ENCODE results near the gene PRKG1.

Gene PRKG1

GRCh38 chr10:51876503-51876902 is 802.2 kb downstream of the PRKG1 start:
- Histone ChIP-seq H3K36me3 (ENCODE audit: insufficient read depth, low read length) (no peaks in the 10 kb centered on the region), H3K4me3 (ENCODE audit: low read length) (no peak overlapping the region)

DNA sequence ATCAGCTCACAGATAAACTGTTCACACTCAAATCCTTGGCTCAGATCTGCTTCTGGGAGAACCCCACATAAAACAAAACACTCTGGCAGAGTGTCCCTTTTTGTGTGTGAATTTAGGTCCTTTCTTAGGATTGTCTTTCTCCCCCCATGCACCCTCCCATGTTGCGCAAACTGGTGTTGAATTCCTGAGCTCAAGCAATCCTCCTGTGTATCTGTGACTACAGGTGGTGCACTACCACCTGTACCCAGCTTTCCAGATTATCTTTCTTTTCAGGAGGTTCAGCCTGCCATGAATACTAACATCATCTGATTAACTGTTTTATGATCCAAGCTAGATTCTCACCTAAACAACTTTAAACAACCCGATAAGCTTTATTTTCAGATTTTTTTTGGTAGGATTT is 802.7 kb downstream of the PRKG1 start:
- no peaks in the 10 kb centered on the region for H3K36me3 ChIP-seq (ENCODE audit: insufficient read depth, low read length)
- H3K4me3 ChIP-seq (ENCODE audit: low read length): no peak overlapping the region
- no peaks in the 10 kb centered on the region for H3K9me3 ChIP-seq (replicated peaks; ENCODE audit: low read length)
- peaks cover 8% of the 10 kb centered on the region for H3K4me1 ChIP-seq (ENCODE audit: control insufficient read depth, insufficient read depth, low read length)
- H3K9ac ChIP-seq (ENCODE audit: low read depth, low read length): no peak overlapping the region
- H3K4me2 ChIP-seq (ENCODE audit: low read length): no peak overlapping the region
- H3K27me3 ChIP-seq (ENCODE audit: control insufficient read depth, insufficient read depth, low read length): no peaks in the 10 kb centered on the region

More at GRCh38 chr10:51876503-51876902, 802.2 kb downstream of the PRKG1 start:
- H3K9me3 ChIP-seq (replicated peaks; ENCODE audit: low read length): no peaks in the 10 kb centered on the region
- no peaks in the 10 kb centered on the region for H3K27me3 ChIP-seq (ENCODE audit: control insufficient read depth, insufficient read depth, low read length)
- H3K4me2 ChIP-seq (ENCODE audit: low read length): no peak overlapping the region
- H3K4me1 ChIP-seq (ENCODE audit: control insufficient read depth, insufficient read depth, low read length): peaks cover 8% of the 10 kb centered on the region
- H3K9ac ChIP-seq (ENCODE audit: low read depth, low read length): no peak overlapping the region

- Histone ChIP-seq H3K9ac (ENCODE audit: low read depth, low read length) (no peak overlapping the region), H3K4me2 (ENCODE audit: low read length) (no peak overlapping the region), H3K27me3 (ENCODE audit: control insufficient read depth, insufficient read depth, low read length) (no peaks in the 10 kb centered on the region), H3K9me3 (replicated peaks; ENCODE audit: low read length) (no peaks in the 10 kb centered on the region), H3K36me3 (ENCODE audit: insufficient read depth, low read length) (no peaks in the 10 kb centered on the region), H3K4me1 (ENCODE audit: control insufficient read depth, insufficient read depth, low read length) (peaks cover 8% of the 10 kb centered on the region), H3K4me3 (ENCODE audit: low read length) (no peak overlapping the region)
Measured at GRCh38 chr10:51877636-51878035, 803.3 kb downstream of the PRKG1 start.

GRCh38 chr10:51878695-51879094 is 804.4 kb downstream of the PRKG1 start:
- Histone ChIP-seq H3K27me3 (ENCODE audit: control insufficient read depth, insufficient read depth, low read length) (no peaks in the 10 kb centered on the region), H3K9me3 (replicated peaks; ENCODE audit: low read length) (no peaks in the 10 kb centered on the region), H3K4me1 (ENCODE audit: control insufficient read depth, insufficient read depth, low read length) (peaks cover 8% of the 10 kb centered on the region), H3K9ac (ENCODE audit: low read depth, low read length) (no peak overlapping the region), H3K4me2 (ENCODE audit: low read length) (peak overlapping the region; percentile 23), H3K36me3 (ENCODE audit: insufficient read depth, low read length) (no peaks in the 10 kb centered on the region), H3K4me3 (ENCODE audit: low read length) (no peak overlapping the region)

DNA sequence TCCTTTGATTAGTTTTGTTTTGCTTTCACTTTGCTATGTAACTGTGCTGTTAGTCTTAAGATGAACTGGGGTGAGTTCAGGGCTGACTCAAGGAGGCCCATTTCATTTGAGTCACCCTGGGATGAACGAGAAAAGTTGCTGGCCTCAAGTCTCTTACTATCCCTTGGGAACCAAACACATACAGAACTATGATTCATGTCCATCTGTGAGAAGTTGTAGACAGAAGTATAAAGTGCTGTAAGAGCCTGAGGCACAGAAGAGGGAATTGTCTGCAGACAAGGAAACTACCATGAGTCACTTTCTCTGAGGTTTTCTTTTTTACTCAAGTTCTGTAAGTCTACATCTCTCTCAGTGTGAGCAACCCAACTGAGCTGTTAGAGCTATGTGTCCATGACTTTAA is 805.0 kb downstream of the PRKG1 start:
- H3K27me3 ChIP-seq (ENCODE audit: control insufficient read depth, insufficient read depth, low read length): no peaks in the 10 kb centered on the region
- H3K9ac ChIP-seq (ENCODE audit: low read depth, low read length): no peak overlapping the region
- H3K9me3 ChIP-seq (replicated peaks; ENCODE audit: low read length): no peaks in the 10 kb centered on the region
- peak overlapping the region; percentile 23 for H3K4me2 ChIP-seq (ENCODE audit: low read length)
- H3K4me1 ChIP-seq (ENCODE audit: control insufficient read depth, insufficient read depth, low read length): peaks cover 8% of the 10 kb centered on the region
- H3K36me3 ChIP-seq (ENCODE audit: insufficient read depth, low read length): no peaks in the 10 kb centered on the region
- H3K4me3 ChIP-seq (ENCODE audit: low read length): no peak overlapping the region

DNA sequence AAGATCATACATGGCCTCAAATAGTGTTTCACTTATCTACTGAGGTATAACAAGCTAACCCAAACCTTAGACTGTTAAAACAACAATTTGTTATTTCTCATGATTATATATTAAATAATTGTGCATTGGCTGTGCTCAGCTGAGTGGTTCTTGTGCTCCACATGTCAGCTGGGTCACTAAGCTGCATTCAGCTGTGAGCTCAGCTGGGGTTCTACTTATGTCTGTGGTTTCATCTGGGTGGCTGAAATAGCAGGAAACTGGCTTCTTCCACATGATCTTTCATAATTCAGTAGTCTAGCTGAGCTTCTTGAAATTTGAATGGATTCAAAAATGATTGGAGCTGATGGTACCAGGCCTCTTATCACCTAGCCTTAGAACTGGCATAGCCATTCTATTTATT is 806.9 kb downstream of the PRKG1 start:
- Histone ChIP-seq H3K27me3 (ENCODE audit: control insufficient read depth, insufficient read depth, low read length) (no peaks in the 10 kb centered on the region), H3K4me3 (ENCODE audit: low read length) (no peak overlapping the region), H3K9me3 (replicated peaks; ENCODE audit: low read length) (no peaks in the 10 kb centered on the region), H3K36me3 (ENCODE audit: insufficient read depth, low read length) (no peaks in the 10 kb centered on the region), H3K4me1 (ENCODE audit: control insufficient read depth, insufficient read depth, low read length) (peaks cover 8% of the 10 kb centered on the region), H3K4me2 (ENCODE audit: low read length) (no peak overlapping the region), H3K9ac (ENCODE audit: low read depth, low read length) (no peak overlapping the region)

GRCh38 chr10:51886438-51887068 is 812.3 kb downstream of the PRKG1 start:
- Histone ChIP-seq H3K27me3 (ENCODE audit: control insufficient read depth, insufficient read depth, low read length) (no peaks in the 10 kb centered on the region), H3K4me3 (ENCODE audit: low read length) (no peak overlapping the region), H3K9ac (ENCODE audit: low read depth, low read length) (no peak overlapping the region), H3K9me3 (replicated peaks; ENCODE audit: low read length) (no peaks in the 10 kb centered on the region), H3K36me3 (ENCODE audit: insufficient read depth, low read length) (no peaks in the 10 kb centered on the region), H3K4me1 (ENCODE audit: control insufficient read depth, insufficient read depth, low read length) (peaks cover 3% of the 10 kb centered on the region), H3K4me2 (ENCODE audit: low read length) (no peak overlapping the region)

GRCh38 chr10:51888263-51888662 is 814.0 kb downstream of the PRKG1 start:
- H3K4me2 ChIP-seq (ENCODE audit: low read length): no peak overlapping the region
- H3K9me3 ChIP-seq (replicated peaks; ENCODE audit: low read length): no peaks in the 10 kb centered on the region
- H3K4me1 ChIP-seq (ENCODE audit: control insufficient read depth, insufficient read depth, low read length): peaks cover 3% of the 10 kb centered on the region
- no peaks in the 10 kb centered on the region for H3K36me3 ChIP-seq (ENCODE audit: insufficient read depth, low read length)
- no peaks in the 10 kb centered on the region for H3K27me3 ChIP-seq (ENCODE audit: control insufficient read depth, insufficient read depth, low read length)
- H3K4me3 ChIP-seq (ENCODE audit: low read length): no peak overlapping the region
- H3K9ac ChIP-seq (ENCODE audit: low read depth, low read length): no peak overlapping the region

- no peaks in the 10 kb centered on the region for H3K27me3 ChIP-seq (ENCODE audit: control insufficient read depth, insufficient read depth, low read length)
- no peaks in the 10 kb centered on the region for H3K4me1 ChIP-seq (ENCODE audit: control insufficient read depth, insufficient read depth, low read length)
- H3K9ac ChIP-seq (ENCODE audit: low read depth, low read length): no peak overlapping the region
- no peak overlapping the region for H3K4me2 ChIP-seq (ENCODE audit: low read length)
- no peaks in the 10 kb centered on the region for H3K9me3 ChIP-seq (replicated peaks; ENCODE audit: low read length)
- H3K36me3 ChIP-seq (ENCODE audit: insufficient read depth, low read length): no peaks in the 10 kb centered on the region
- no peak overlapping the region for H3K4me3 ChIP-seq (ENCODE audit: low read length)
Measured at GRCh38 chr10:51892313-51892712, 818.0 kb downstream of the PRKG1 start.

GRCh38 chr10:51892965-51893658 is 818.8 kb downstream of the PRKG1 start:
- Histone ChIP-seq H3K4me2 (ENCODE audit: low read length) (no peak overlapping the region), H3K9me3 (replicated peaks; ENCODE audit: low read length) (no peaks in the 10 kb centered on the region), H3K9ac (ENCODE audit: low read depth, low read length) (no peak overlapping the region), H3K4me3 (ENCODE audit: low read length) (no peak overlapping the region), H3K36me3 (ENCODE audit: insufficient read depth, low read length) (no peaks in the 10 kb centered on the region), H3K4me1 (ENCODE audit: control insufficient read depth, insufficient read depth, low read length) (no peaks in the 10 kb centered on the region), H3K27me3 (ENCODE audit: control insufficient read depth, insufficient read depth, low read length) (no peaks in the 10 kb centered on the region)

DNA sequence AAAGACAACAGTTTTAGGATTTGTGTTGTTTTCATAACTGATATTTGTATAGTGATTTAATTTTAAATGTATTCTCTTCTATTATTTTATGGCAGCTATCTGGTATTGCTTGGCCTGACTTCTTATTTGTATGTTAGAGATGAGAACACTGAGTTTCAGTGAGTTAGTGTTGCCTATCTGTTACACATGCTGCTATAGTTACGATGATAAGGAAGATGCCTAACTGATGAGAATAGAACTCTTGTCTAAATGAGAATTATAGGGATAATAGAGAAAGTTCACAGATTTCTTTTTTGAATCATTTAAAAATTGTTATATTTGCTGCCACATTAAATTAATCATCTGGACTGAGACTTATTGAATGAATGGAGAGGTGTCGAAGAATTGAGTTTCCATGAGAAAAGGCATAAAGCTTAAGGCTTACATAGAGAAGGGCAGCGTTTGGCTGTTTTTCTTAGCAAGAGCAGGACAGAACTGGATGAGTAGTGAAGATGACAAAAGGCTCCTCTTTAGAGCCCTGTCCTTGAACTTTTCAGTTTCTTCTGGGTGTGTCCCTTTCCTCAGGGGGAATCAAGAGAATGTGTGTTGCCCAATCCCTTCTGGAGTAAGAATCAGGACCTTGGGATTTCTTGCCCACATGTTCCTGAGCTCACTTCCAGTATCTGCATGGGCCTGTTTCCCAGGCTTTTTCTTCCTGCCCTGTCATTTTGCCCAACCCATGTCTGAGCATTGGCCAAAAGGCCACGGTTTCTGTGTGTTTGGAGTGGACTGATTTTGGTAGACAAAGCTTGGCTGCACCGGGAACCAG is 820.7 kb downstream of the PRKG1 start:
- Histone ChIP-seq H3K27me3 (ENCODE audit: control insufficient read depth, insufficient read depth, low read length) (no peaks in the 10 kb centered on the region), H3K9ac (ENCODE audit: low read depth, low read length) (no peak overlapping the region), H3K9me3 (replicated peaks; ENCODE audit: low read length) (no peaks in the 10 kb centered on the region), H3K4me1 (ENCODE audit: control insufficient read depth, insufficient read depth, low read length) (no peaks in the 10 kb centered on the region), H3K4me3 (ENCODE audit: low read length) (no peak overlapping the region), H3K36me3 (ENCODE audit: insufficient read depth, low read length) (no peaks in the 10 kb centered on the region), H3K4me2 (ENCODE audit: low read length) (no peak overlapping the region)

Measured in skeletal muscle satellite cell (primary cell).